HG03039 (cell line): Measurements from ENCODE around the gene PSMC3.

Experiments
- ATAC-seq: cut with Tn5 transposase; IDR thresholded peaks from one replicate; pipeline ENCODE4 v1.9.1; 2021; ENCODE audit warnings: mild to moderate bottlenecking, moderate library complexity; ENCODE audit not compliant: unreplicated experiment

The PSMC3 gene

GRCh38 chr11:47413908-47414684 is 12.1 kb downstream of the PSMC3 start:
- no peak for ATAC-seq

GRCh38 chr11:47413351-47413750 is 12.9 kb downstream of the PSMC3 start:
- ATAC-seq, result no peak

- no peak for ATAC-seq
Observed at GRCh38 chr11:47411884-47412746, 14.1 kb downstream of the PSMC3 start.

- no peak for ATAC-seq
Observed at GRCh38 chr11:47410370-47411264, 15.6 kb downstream of the PSMC3 start.

- no peak for ATAC-seq
Observed at GRCh38 chr11:47409440-47410369, 16.5 kb downstream of the PSMC3 start.

- no peak for ATAC-seq
Observed at GRCh38 chr11:47408598-47409439, 17.4 kb downstream of the PSMC3 start.

GRCh38 chr11:47407746-47408590 is 18.3 kb downstream of the PSMC3 start, which contains the start of gene SLC39A13:
Gene SLC39A13 (plus strand): TSS chr11:47408590. CDS start chr11:47410095, 1,505 bp downstream.
- ATAC-seq, result peak; percentile 79

- ATAC-seq, result no peak
Observed at GRCh38 chr11:47406896-47407745, 19.1 kb downstream of the PSMC3 start.

GRCh38 chr11:47403571-47403970 is 22.7 kb downstream of the PSMC3 start:
- no peak for ATAC-seq

- no peak for ATAC-seq
Observed at GRCh38 chr11:47403135-47403534, 23.1 kb downstream of the PSMC3 start.

- peak; percentile 46 for ATAC-seq
Observed at GRCh38 chr11:47400768-47401279, 25.4 kb downstream of the PSMC3 start.

GRCh38 chr11:47399860-47400767 is 26.1 kb downstream of the PSMC3 start:
- ATAC-seq, result peak; percentile 42

- no peak for ATAC-seq
Observed at GRCh38 chr11:47398551-47398950, 27.7 kb downstream of the PSMC3 start.

- no peak for ATAC-seq
Observed at GRCh38 chr11:47398011-47398410, 28.2 kb downstream of the PSMC3 start.

GRCh38 chr11:47396049-47396320 is 30.3 kb downstream of the PSMC3 start:
- ATAC-seq, result no peak
